DMS79 treated with DMSO at 0.1 percent for 48 hours (cell line): ENCODE data around the gene BMPR1B.
"Not testable (repeated sequence)": the region's sequence is repeated elsewhere in the genome, so short reads cannot be mapped to it uniquely, and the experiment has no call there.

Source experiments
- DNase-seq: peaks from one replicate; lab custom pipeline; 2025; lab: John Stamatoyannopoulos, UW

BMPR1B gene

GRCh38 chr4:95142932-95143331, 385.2 kb downstream of the BMPR1B start:
- no peak for DNase-seq

- DNase-seq, result no peak
These were observed 393.5 kb downstream of the BMPR1B start for GRCh38 chr4:95151255-95151654.

- no peak for DNase-seq
These were observed 395.4 kb downstream of the BMPR1B start for GRCh38 chr4:95153182-95153581.

GRCh38 chr4:95155759-95156451, 398.1 kb downstream of the BMPR1B start:
- no peak for DNase-seq

GRCh38 chr4:95156452-95156765, 398.7 kb downstream of the BMPR1B start:
- no peak for DNase-seq

GRCh38 chr4:95157596-95157995, 399.8 kb downstream of the BMPR1B start:
- no peak for DNase-seq

GRCh38 chr4:95158045-95158444, 400.3 kb downstream of the BMPR1B start:
- no peak for DNase-seq

- no peak for DNase-seq
These were observed 400.9 kb downstream of the BMPR1B start for GRCh38 chr4:95158626-95159025.

GRCh38 chr4:95159384-95159783, 401.6 kb downstream of the BMPR1B start:
- no peak for DNase-seq

GRCh38 chr4:95161781-95162469, 404.2 kb downstream of the BMPR1B start:
- no peak for DNase-seq

GRCh38 chr4:95162867-95163266, 405.1 kb downstream of the BMPR1B start:
- no peak for DNase-seq

- peak; percentile 7 for DNase-seq
These were observed 408.3 kb downstream of the BMPR1B start for GRCh38 chr4:95165926-95166524.

GRCh38 chr4:95167805-95168204, 410.1 kb downstream of the BMPR1B start:
- no peak for DNase-seq

GRCh38 chr4:95170176-95170575, 412.4 kb downstream of the BMPR1B start:
- DNase-seq, result no peak

- DNase-seq, result not testable (repeated sequence)
These were observed 413.6 kb downstream of the BMPR1B start for GRCh38 chr4:95171377-95171776.

GRCh38 chr4:95178938-95179337, 421.2 kb downstream of the BMPR1B start:
- DNase-seq, result no peak

GRCh38 chr4:95180531-95181242, 422.9 kb downstream of the BMPR1B start:
- DNase-seq, result no peak

GRCh38 chr4:95181243-95181995, 423.7 kb downstream of the BMPR1B start:
- DNase-seq, result no peak

- DNase-seq, result no peak
These were observed 424.2 kb downstream of the BMPR1B start for GRCh38 chr4:95181996-95182306.

- DNase-seq, result no peak
These were observed 426.1 kb downstream of the BMPR1B start for GRCh38 chr4:95183656-95184408.

GRCh38 chr4:95186666-95187065, 428.9 kb downstream of the BMPR1B start:
- DNase-seq, result no peak
